GM06990 (cell line): ENCODE results near the gene SH3BP4.

Source experiments
- DNase-seq: peaks from one replicate; pipeline ENCODE4 v3.0.0-alpha.2; 2011; ENCODE audit not compliant: insufficient read length; ENCODE audit errors: extremely low read depth
- H3K27me3 ChIP-seq: replicated peaks from 2 replicates; pipeline ENCODE4 v1.6.0; 2011; ENCODE audit warnings: low read length; ENCODE audit not compliant: control insufficient read depth, insufficient read depth
- H3K36me3 ChIP-seq: 2 replicates; pipeline ENCODE4 v1.5.1; 2011; ENCODE audit warnings: low read length; ENCODE audit not compliant: control insufficient read depth, insufficient read depth
- H3K4me3 ChIP-seq: replicated peaks from 2 replicates; pipeline ENCODE4 v1.5.1; 2011; ENCODE audit warnings: low read depth, mild to moderate bottlenecking, control low read depth, low read length
- TF ChIP-seq, protein P1 (sequence below): IDR thresholded peaks from 2 replicates; pipeline ENCODE4 v1.5.1; 2011; ENCODE audit warnings: low read length, control low read depth, mild to moderate bottlenecking, inconsistent platforms; ENCODE audit not compliant: insufficient read depth, poor library complexity, severe bottlenecking

The SH3BP4 gene

DNA sequence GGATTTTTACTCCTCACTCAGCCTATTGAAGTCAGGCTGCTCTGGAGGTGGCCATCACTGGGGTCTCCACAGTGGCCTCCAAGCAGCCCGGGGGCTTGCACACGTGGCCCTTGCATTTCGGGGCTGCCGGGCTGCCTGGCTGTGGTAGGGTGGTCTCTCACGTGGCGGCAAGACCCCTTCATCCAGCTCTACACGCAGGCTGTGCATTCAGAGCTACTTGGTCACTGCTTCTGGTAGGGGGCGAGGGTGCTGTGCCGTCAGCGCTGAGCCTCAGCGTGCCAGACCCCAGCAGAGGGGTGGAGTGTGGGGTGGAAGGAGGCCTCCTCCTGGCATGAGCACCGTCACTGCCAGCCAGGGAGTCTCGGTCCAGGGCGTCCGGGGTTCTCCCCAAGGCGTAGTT is 80.6 kb downstream of the SH3BP4 start:
- TF ChIP-seq, protein P1, sequence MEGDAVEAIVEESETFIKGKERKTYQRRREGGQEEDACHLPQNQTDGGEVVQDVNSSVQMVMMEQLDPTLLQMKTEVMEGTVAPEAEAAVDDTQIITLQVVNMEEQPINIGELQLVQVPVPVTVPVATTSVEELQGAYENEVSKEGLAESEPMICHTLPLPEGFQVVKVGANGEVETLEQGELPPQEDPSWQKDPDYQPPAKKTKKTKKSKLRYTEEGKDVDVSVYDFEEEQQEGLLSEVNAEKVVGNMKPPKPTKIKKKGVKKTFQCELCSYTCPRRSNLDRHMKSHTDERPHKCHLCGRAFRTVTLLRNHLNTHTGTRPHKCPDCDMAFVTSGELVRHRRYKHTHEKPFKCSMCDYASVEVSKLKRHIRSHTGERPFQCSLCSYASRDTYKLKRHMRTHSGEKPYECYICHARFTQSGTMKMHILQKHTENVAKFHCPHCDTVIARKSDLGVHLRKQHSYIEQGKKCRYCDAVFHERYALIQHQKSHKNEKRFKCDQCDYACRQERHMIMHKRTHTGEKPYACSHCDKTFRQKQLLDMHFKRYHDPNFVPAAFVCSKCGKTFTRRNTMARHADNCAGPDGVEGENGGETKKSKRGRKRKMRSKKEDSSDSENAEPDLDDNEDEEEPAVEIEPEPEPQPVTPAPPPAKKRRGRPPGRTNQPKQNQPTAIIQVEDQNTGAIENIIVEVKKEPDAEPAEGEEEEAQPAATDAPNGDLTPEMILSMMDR: no peak
- no peaks in the 10 kb centered on the region for H3K27me3 ChIP-seq
- H3K36me3 ChIP-seq: no peaks in the 10 kb centered on the region
- no peak overlapping the region for H3K4me3 ChIP-seq
- no peak for DNase-seq

DNA sequence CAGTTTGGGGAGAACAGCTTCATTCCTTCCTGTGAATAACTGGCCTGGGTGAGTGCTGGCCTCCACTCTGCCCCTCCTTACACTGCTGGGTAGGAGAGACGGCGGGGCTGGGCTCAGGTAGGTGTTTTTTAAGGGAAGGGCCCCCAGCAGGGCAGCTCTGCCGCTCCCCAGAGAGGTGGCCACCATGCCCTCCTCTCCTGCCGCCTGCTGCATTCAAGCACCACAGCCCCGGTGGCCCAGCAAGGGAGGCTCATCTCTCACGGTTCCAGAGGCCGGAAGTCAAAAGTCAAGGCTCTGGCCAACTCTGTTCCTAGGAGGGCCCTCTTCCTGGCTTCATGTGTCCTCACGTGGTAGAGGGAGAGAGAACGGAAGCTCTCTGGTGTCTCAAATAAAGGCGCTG is 81.1 kb downstream of the SH3BP4 start:
- no peaks in the 10 kb centered on the region for H3K27me3 ChIP-seq
- TF ChIP-seq, protein P1: no peak
- no peak for DNase-seq
- no peak overlapping the region for H3K4me3 ChIP-seq
- no peaks in the 10 kb centered on the region for H3K36me3 ChIP-seq

DNA sequence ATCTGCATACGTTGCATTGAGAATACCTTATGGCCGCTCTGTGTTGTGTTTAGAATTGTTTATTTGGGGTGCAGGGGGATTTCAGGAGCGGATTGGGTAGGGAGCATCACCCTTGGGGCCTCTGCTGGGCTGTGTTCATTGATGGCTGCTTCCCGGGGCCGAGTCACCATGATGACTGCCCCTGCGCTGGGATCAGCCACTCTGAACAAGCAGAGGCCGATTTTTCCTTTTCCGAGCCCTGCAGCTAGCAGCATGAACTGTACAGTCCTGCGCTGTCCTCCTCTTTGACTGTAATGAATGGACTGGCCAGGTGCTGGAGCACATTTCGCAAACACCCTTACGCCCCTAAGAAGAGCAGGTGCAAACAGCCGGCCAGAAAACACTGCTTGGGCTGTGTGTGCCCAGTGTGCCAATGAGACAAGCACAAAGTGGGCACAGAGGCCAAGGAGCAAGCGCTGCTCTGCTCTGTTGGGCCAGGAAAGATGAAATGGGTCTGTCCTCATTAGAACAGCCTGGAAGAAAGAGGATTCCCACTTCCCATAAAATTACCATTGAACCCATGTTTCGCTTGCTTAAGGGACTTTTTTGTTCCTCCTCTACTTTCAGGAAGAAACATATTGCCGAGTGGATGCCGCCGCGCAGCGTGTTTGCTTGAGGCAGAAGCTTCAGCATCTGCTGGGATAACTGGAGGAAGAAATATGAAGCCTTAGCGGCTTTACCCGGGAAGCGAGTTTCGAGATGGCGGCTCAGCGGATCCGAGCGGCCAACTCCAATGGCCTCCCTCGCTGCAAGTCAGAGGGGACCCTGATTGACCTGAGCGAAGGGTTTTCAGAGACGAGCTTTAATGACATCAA is 82.7 kb downstream of the SH3BP4 start:
- H3K4me3 ChIP-seq: no peak overlapping the region
- H3K27me3 ChIP-seq: no peaks in the 10 kb centered on the region
- TF ChIP-seq, protein P1: no peak
- no peaks in the 10 kb centered on the region for H3K36me3 ChIP-seq
- DNase-seq: no peak

DNA sequence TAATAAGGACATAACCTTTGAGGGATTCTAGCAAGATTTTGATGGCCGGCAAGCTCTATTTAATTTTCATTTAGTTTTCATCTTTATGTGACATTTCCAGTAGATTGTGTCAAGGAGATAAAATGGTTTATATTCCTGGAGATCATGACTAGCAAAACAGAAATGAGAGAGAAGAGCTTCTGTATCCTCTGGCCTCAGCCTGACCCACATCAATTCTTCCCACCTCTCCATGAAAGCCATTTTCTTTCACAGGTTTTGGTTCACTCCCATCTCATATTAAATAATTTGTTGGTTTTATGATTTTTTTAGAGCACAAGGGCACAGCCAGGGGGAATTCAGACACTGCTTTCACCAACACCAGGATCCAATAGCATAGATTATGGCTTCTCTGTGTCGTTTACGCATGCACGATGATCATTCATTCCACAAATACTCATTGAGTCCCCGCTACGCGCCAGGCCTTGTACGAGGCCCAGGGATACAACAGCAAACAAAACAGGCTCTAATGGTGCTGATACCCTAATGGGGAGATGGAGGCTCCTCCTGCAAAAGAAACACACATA is 85.9 kb downstream of the SH3BP4 start:
- Histone ChIP-seq H3K4me3 (no peak overlapping the region), H3K27me3 (no peaks in the 10 kb centered on the region), H3K36me3 (no peaks in the 10 kb centered on the region)
- TF ChIP-seq, protein P1: no peak
- DNase-seq: no peak

DNA sequence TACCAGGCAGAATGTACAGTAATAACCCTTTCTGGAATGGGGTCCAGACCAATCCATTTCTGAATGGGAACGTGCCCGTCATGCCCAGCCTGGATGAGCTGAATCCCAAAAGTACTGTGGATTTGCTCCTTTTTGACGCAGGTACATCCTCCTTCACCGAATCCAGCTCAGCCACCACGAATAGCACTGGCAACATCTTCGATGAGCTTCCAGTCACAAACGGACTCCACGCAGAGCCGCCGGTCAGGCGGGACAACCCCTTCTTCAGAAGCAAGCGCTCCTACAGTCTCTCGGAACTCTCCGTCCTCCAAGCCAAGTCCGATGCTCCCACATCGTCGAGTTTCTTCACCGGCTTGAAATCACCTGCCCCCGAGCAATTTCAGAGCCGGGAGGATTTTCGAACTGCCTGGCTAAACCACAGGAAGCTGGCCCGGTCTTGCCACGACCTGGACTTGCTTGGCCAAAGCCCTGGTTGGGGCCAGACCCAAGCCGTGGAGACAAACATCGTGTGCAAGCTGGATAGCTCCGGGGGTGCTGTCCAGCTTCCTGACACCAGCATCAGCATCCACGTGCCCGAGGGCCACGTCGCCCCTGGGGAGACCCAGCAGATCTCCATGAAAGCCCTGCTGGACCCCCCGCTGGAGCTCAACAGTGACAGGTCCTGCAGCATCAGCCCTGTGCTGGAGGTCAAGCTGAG is 89.6 kb downstream of the SH3BP4 start:
- H3K27me3 ChIP-seq: no peaks in the 10 kb centered on the region
- H3K36me3 ChIP-seq: no peaks in the 10 kb centered on the region
- DNase-seq: no peak
- H3K4me3 ChIP-seq: no peak overlapping the region
- TF ChIP-seq, protein P1: no peak
